GM18867 (cell line): Measurements from ENCODE around the gene RNASE4.

ENCODE experiments used
- ATAC-seq: cut with Tn5 transposase; IDR thresholded peaks from one replicate; pipeline ENCODE4 v1.9.1; 2021; ENCODE audit warnings: mild to moderate bottlenecking, moderate library complexity; ENCODE audit not compliant: unreplicated experiment

The RNASE4 gene

GRCh38 chr14:20671597-20672283 is 12.6 kb upstream of the RNASE4 start:
- no peak for ATAC-seq

GRCh38 chr14:20675669-20676068 is 8.7 kb upstream of the RNASE4 start:
- ATAC-seq, result no peak

GRCh38 chr14:20676072-20676471 is 8.3 kb upstream of the RNASE4 start:
- no peak for ATAC-seq

DNA sequence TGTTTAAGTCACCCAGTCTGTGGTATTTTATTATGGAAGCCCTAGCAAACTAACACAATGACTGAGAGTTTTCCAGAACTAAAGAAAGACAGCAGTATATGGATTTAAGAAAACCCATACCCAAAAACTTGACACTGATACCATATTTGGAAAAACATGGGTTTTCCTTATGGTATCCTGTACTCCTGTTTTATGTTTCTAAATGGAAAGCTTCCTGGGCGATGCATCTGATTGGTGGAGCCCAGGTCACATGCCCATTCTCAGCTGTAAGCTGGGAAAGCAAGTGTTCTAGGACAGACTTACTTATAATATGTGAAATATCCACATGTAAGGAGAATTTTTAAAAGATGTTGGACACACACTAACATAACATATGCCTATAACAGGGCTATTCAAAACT is 4.5 kb upstream of the RNASE4 start:
- ATAC-seq, result no peak

DNA sequence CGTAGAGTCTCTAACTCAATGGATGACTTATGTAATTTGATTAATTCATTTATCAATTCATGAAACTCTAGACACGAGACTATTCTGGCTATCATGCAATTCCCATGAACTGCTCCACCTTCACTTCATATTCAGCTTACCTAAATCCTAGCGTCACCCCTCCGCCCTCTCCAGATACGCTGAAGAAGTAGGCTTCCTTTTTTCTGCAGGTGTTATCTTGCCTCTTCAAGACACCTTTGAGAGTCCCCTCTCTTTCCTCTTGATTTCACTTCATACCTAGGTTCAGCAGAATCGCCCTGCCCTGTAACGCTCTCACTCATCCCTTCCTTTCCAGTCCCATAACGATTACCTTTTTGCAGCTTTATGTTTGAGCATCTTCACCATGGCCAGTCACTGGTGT is 4.0 kb upstream of the RNASE4 start:
- no peak for ATAC-seq

DNA sequence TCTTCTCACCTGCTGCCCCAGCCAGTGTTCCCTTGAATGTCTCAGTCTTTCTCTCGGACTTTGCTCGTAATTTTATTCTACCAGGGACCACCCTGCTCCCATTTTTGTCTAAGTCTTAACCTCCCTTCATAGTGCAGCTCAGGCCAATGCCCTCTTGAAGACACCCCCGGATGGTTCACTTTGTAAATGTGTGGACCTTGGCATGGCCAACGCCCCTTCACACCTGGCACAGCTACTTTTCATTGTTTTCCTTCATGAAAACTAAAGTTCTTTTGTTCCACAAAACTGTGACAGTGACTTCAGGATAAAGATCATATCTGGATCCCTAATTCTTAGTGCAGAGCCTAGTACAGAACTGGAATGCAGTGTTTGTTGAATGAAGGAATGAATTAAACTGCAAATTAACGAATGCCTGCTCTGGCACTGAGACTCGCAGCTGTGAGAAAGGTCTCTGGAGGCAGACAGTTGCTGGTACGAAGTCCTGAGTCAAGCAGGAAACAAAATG is 3.5 kb upstream of the RNASE4 start:
- ATAC-seq, result peak; percentile 32

- ATAC-seq, result peak; percentile 19
Measured at GRCh38 chr14:20681348-20682126, 2.8 kb upstream of the RNASE4 start.

- ATAC-seq, result no peak
Measured at GRCh38 chr14:20682127-20682434, 2.3 kb upstream of the RNASE4 start.

GRCh38 chr14:20682435-20683124 is 1.8 kb upstream of the RNASE4 start:
- ATAC-seq, result peak; percentile 42

GRCh38 chr14:20683125-20683890 is 1.1 kb upstream of the RNASE4 start:
- ATAC-seq, result peak; percentile 27

- no peak for ATAC-seq
Measured at GRCh38 chr14:20684662-20685456, 499 bp downstream of the RNASE4 start.

DNA sequence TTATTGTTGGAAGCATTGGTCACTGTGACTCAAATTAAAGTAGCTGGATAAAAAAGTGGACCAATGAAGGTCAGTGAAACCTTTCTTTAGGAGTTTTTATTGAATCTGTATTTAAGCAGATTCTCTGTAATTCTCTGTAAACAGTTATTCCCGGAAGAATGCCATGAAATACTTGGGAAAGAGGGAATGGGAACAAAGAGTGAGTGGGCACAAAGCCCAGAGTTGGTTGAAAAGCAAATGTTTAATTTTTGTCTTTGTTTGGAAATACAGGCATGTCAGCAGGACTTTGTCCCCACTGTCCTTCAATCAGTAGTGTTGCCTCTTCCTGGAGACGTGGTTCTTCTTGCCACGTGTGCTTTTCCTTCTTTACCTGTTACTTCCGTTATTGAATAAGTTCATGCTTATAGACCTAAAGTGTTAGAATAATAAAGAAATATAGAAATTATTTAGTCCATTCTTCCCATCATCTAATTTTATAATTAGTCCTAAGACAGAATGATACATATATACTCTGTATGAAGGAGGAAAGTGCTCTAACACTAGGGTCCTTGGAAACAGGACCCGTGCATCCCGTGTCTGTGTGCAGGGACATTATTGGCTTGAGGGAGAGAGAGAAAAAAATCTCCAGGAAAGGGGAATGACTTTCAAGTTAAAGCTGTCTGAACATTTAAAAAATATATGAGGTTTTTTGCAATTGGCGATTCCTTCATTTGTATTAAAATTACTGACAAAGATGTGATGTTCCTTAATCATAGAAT is 2.2 kb downstream of the RNASE4 start:
- ATAC-seq, result no peak

GRCh38 chr14:20687362-20688166 is 3.2 kb downstream of the RNASE4 start:
- ATAC-seq, result no peak

- no peak for ATAC-seq
Measured at GRCh38 chr14:20688167-20688839, 3.9 kb downstream of the RNASE4 start, which contains the start of gene ANG. Gene ANG (plus strand): TSS chr14:20688764. CDS start chr14:20693565, 4,801 bp downstream.

- ATAC-seq, result peak; percentile 81
Measured at GRCh38 chr14:20690848-20691640, 6.7 kb downstream of the RNASE4 start.

DNA sequence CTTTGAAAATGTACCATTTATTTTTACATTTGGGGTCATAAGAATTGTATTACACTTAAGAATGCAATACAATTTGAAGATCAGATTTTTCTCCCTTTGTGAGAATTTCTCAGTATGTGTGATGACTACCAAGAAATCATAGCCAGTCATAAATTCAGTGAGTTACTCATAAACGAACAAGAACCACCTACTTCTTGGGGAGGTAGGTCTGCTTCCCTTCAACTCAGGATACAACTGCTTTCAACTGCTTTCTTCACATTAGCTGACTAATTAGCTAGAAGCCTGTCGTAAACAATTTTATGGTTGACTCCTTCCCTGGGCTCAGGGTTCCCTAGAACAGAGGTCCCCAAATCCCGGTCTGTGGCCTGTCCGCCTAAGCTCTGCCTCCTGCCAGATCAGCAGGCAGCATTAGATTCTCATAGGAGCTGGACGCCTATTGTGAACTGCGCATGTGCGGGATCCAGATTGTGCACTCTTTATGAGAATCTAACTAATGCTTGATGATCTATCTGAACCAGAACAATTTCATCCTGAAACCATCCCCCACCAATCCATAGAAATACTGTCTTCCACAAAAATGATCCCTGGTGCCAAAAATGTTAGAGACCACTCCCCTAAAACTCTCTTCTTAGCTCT is 7.9 kb downstream of the RNASE4 start:
- ATAC-seq, result no peak

- no peak for ATAC-seq
Measured at GRCh38 chr14:20696764-20697163, 12.4 kb downstream of the RNASE4 start.
